ENCODE measurements around the gene AKIP1. TPM values are rescaled to one million over a fixed set of nuclear protein-coding genes. Genes with fewer than 3 reads are reported as not detected.

AKIP1 gene
- total RNA-seq: 15.7 and 16.5 TPM in 2 replicates
- long read RNA-seq, partial matches to known transcripts: 0 of 18 reads
- long read RNA-seq, other reads (novel, unspliced or antisense): 4 of 18 reads

- H3K4me1 Mint-ChIP-seq (ENCODE audit: low read depth): peaks cover 19% of the 10 kb centered on the region
- H3K27ac Mint-ChIP-seq: peak within 1 kb of the TSS; percentile 93
- peaks cover 2% of the 10 kb centered on the region for H3K36me3 Mint-ChIP-seq (ENCODE audit: insufficient read depth)
- DNase-seq (ENCODE audit: low spot score, unreplicated experiment): peak; percentile 97
- peaks cover 26% of the 10 kb centered on the region for H3K27me3 Mint-ChIP-seq
- no peaks in the 10 kb centered on the region for H3K9me3 Mint-ChIP-seq (ENCODE audit: low read depth)
- no peak for TF ChIP-seq CTCF (IDR thresholded peaks at IDR 0.05; ENCODE audit: unreplicated experiment)
- H3K4me3 Mint-ChIP-seq (ENCODE audit: low read depth): peak within 1 kb of the TSS; percentile 91
These were observed at the start of gene AKIP1 for GRCh38 chr11:8911029-8911823. Gene AKIP1 (plus strand): TSS chr11:8911189. CDS start chr11:8911450, 261 bp downstream.

- no peak for DNase-seq (ENCODE audit: low spot score, unreplicated experiment)
- peaks cover 6% of the 10 kb centered on the region for H3K36me3 Mint-ChIP-seq (ENCODE audit: insufficient read depth)
- peaks cover 15% of the 10 kb centered on the region for H3K4me1 Mint-ChIP-seq (ENCODE audit: low read depth)
- no peaks in the 10 kb centered on the region for H3K27me3 Mint-ChIP-seq
- H3K4me3 Mint-ChIP-seq (ENCODE audit: low read depth): no peak overlapping the region
- H3K27ac Mint-ChIP-seq: no peak overlapping the region
- no peak for TF ChIP-seq CTCF (IDR thresholded peaks at IDR 0.05; ENCODE audit: unreplicated experiment)
- H3K9me3 Mint-ChIP-seq (ENCODE audit: low read depth): peaks cover 9% of the 10 kb centered on the region
These were observed 47.2 kb upstream of the AKIP1 start for GRCh38 chr11:8863838-8864237.

GRCh38 chr11:8865304-8865703, 45.7 kb upstream of the AKIP1 start:
- H3K27me3 Mint-ChIP-seq: no peaks in the 10 kb centered on the region
- peaks cover 13% of the 10 kb centered on the region for H3K4me1 Mint-ChIP-seq (ENCODE audit: low read depth)
- H3K9me3 Mint-ChIP-seq (ENCODE audit: low read depth): peaks cover 6% of the 10 kb centered on the region
- H3K4me3 Mint-ChIP-seq (ENCODE audit: low read depth): no peak overlapping the region
- DNase-seq (ENCODE audit: low spot score, unreplicated experiment): no peak
- H3K27ac Mint-ChIP-seq: no peak overlapping the region
- peaks cover 4% of the 10 kb centered on the region for H3K36me3 Mint-ChIP-seq (ENCODE audit: insufficient read depth)
- no peak for TF ChIP-seq CTCF (IDR thresholded peaks at IDR 0.05; ENCODE audit: unreplicated experiment)

GRCh38 chr11:8867035-8867434, 44.0 kb upstream of the AKIP1 start:
- Mint-ChIP-seq H3K4me1 (ENCODE audit: low read depth) (peaks cover 20% of the 10 kb centered on the region), H3K9me3 (ENCODE audit: low read depth) (no peaks in the 10 kb centered on the region), H3K27me3 (no peaks in the 10 kb centered on the region), H3K27ac (no peak overlapping the region), H3K36me3 (ENCODE audit: insufficient read depth) (peaks cover 3% of the 10 kb centered on the region), H3K4me3 (ENCODE audit: low read depth) (no peak overlapping the region)
- no peak for TF ChIP-seq CTCF (IDR thresholded peaks at IDR 0.05; ENCODE audit: unreplicated experiment)
- DNase-seq (ENCODE audit: low spot score, unreplicated experiment): no peak

- no peak overlapping the region for H3K4me3 Mint-ChIP-seq (ENCODE audit: low read depth)
- H3K27ac Mint-ChIP-seq: no peak overlapping the region
- H3K4me1 Mint-ChIP-seq (ENCODE audit: low read depth): peaks cover 20% of the 10 kb centered on the region
These were observed 42.9 kb upstream of the AKIP1 start for GRCh38 chr11:8867931-8868631.

More at GRCh38 chr11:8867931-8868631, 42.9 kb upstream of the AKIP1 start:
- TF ChIP-seq CTCF (IDR thresholded peaks at IDR 0.05; ENCODE audit: unreplicated experiment): no peak
- Mint-ChIP-seq H3K9me3 (ENCODE audit: low read depth) (no peaks in the 10 kb centered on the region), H3K27me3 (no peaks in the 10 kb centered on the region), H3K36me3 (ENCODE audit: insufficient read depth) (peaks cover 3% of the 10 kb centered on the region)
- DNase-seq (ENCODE audit: low spot score, unreplicated experiment): no peak
